Measurements from ENCODE around the gene COPG1. TPM values are rescaled to one million over a fixed set of nuclear protein-coding genes. Genes with fewer than 3 reads are reported as not detected.

COPG1 gene
- total and polyA plus RNA-seq, 9 of the 15 experiments (the other 6 are each of a cell fraction or from before 2014, with no cell fraction given), result 40.3 to 105 (median 62.4) TPM

- CTCF ChIA-PET (ENCODE audit: low intra/inter-chr PET ratio), result no interaction called here
- H3K4me2 ChIP-seq (ENCODE audit: insufficient read depth, low read length), result peak overlapping the region; percentile 41; the same call in 1 of the 2 replicates
- in situ Hi-C loops (cut with MboI) (no loop called here), intact Hi-C loops (cut with micrococcal nuclease) (no loop called here)
- H3K9ac ChIP-seq (ENCODE audit: insufficient read depth in 1 of 2, low read depth in 2 of 2, low read length in 2 of 2), result no peak overlapping the region; a peak in 2 of 4 replicates
- POLR2A ChIA-PET, result interaction anchor here (0.6 to 1.6 kb wide), 5 partner anchors 8 to 441 kb away, joined by 3 to 10 read pairs (median 4); a partner anchor contains a TSS
- peak overlapping the region; percentile 64; the same call in 2 of the 3 replicates for H3K27ac ChIP-seq (ENCODE audit: extremely low read depth, low read depth, low read length)
- peaks cover 11 to 13% of the 10 kb centered on the region in 2 experiments; a peak in 4 of 5 replicates for H3K4me1 ChIP-seq (replicated peaks in 1 of 2; ENCODE audit: control insufficient read depth in 2 of 2, insufficient read depth in 2 of 2, low read length in 2 of 2)
- no peak overlapping the region for H3K4me3 ChIP-seq
- 49% methylated on average over 19 of the region's 26 CpGs for WGBS (ENCODE audit: insufficient coverage, low coverage, missing lambda C conversion rate)
- DNase-seq (ENCODE audit: extremely low read depth in 1 of 4, low spot score in 3 of 4), result peak; percentile 76 to 91 (median 84)
- peak; percentile 88 for FAIRE-seq
- H3K9me1 ChIP-seq (ENCODE audit: control insufficient read depth, insufficient read depth, low read length), result no peaks in the 10 kb centered on the region
- H3K9me3 ChIP-seq (replicated peaks; ENCODE audit: control insufficient read depth, insufficient read depth, low read depth, low read length), result no peaks in the 10 kb centered on the region
- no peaks in the 10 kb centered on the region for H3K79me2 ChIP-seq (ENCODE audit: control insufficient read depth, insufficient read depth, low read length)
- peaks cover 24% of the 10 kb centered on the region; the same call in 2 of the 3 replicates for H3K36me3 ChIP-seq (ENCODE audit: control insufficient read depth, insufficient read depth, low read length)
- peak; percentile 95 for ATAC-seq
- no TSS peak for BruUV-seq (replicated peaks)
- H3K27me3 ChIP-seq (ENCODE audit: control insufficient read depth in 2 of 2, insufficient read depth in 2 of 2, low read length in 2 of 2), result no peaks in the 10 kb centered on the region
- H2AFZ ChIP-seq (ENCODE audit: low read depth, low read length), result peak overlapping the region; percentile 66; the same call in 1 of the 2 replicates
- H4K20me1 ChIP-seq (replicated peaks; ENCODE audit: control insufficient read depth, insufficient read depth, low read length), result no peaks in the 10 kb centered on the region
- TF ChIP-seq ARNT (IDR thresholded peaks at IDR 0.05) (no peak), ZNF274 (IDR thresholded peaks at IDR 0.05; ENCODE audit: borderline replicate concordance, low read depth, low read length) (no peak), ZKSCAN1 (IDR thresholded peaks at IDR 0.05; ENCODE audit: low read depth, low read length) (0 out of 2 replicates have a peak, but pooled peaks have one; percentile 22), ZNF444 (CRISPR knock-in tag; IDR thresholded peaks at IDR 0.05) (no peak), GATAD2B (IDR thresholded peaks at IDR 0.05; ENCODE audit: borderline replicate concordance) (no peak), ZKSCAN3 (CRISPR knock-in tag; IDR thresholded peaks at IDR 0.05) (no peak), SETDB1 (IDR thresholded peaks at IDR 0.05; ENCODE audit: low read length) (no peak), ZBTB49 (CRISPR knock-in tag; IDR thresholded peaks at IDR 0.05; ENCODE audit: borderline replicate concordance) (no peak), TSHZ1 (CRISPR knock-in tag; IDR thresholded peaks at IDR 0.05) (no peak), PHF20 (IDR thresholded peaks at IDR 0.05; ENCODE audit: partially characterized antibody) (no peak), CTBP1 (IDR thresholded peaks at IDR 0.05; ENCODE audit: borderline replicate concordance) (peak; percentile 54; the same call in 1 of the 2 replicates), SAFB (IDR thresholded peaks at IDR 0.05; ENCODE audit: borderline replicate concordance, low read depth, low read length) (no peak), RBFOX2 (IDR thresholded peaks at IDR 0.05; ENCODE audit: low read depth, low read length) (peak; percentile 53), SRSF3 (IDR thresholded peaks at IDR 0.05; ENCODE audit: insufficient read depth, low read length) (no peak), ZNF766 (CRISPR knock-in tag; conservative IDR thresholded peaks at IDR 0.05) (no peak)
These were observed 56.2 kb downstream of the COPG1 start for GRCh38 chr3:129305592-129306091.

Data from K562 (cell line).